Neural progenitor cell (in vitro differentiated cells): ENCODE measurements around the gene ARPC5.

Experiments
- EZH2 ChIP-seq: fragments of 200-600 bp; sonication (generic); IDR thresholded peaks from 2 replicates; pipeline ENCODE4 v1.6.1; 2017; ENCODE audit warnings: antibody characterized with exemption, mild to moderate bottlenecking, moderate library complexity
- TF ChIP-seq, protein P1 (sequence below): fragments of 200-600 bp; sonication (generic); IDR thresholded peaks from 2 replicates; pipeline ENCODE4 v1.5.1; 2017; ENCODE audit warnings: antibody characterized with exemption, mild to moderate bottlenecking

DNA sequence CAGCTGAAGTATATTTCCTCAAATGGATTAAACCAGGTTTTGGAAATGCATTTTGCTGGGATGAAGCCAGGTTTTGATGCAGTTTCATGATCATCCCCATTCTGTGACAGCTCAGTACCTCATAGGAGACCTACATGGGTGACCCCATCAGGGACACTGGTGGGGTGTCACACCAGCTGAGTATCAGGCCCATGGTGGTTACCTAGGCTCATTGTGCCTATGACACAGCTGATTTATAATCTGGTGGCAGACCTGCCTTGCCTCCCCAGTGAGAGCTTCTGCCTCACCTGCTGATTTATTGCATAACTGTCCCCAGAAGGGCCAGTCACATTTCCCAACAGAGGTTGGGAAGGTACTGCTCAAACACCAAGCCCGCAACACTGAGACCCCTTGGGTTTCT lies 49.1 kb downstream of the ARPC5 start:
- TF ChIP-seq EZH2, result no peak
- TF ChIP-seq, protein P1, sequence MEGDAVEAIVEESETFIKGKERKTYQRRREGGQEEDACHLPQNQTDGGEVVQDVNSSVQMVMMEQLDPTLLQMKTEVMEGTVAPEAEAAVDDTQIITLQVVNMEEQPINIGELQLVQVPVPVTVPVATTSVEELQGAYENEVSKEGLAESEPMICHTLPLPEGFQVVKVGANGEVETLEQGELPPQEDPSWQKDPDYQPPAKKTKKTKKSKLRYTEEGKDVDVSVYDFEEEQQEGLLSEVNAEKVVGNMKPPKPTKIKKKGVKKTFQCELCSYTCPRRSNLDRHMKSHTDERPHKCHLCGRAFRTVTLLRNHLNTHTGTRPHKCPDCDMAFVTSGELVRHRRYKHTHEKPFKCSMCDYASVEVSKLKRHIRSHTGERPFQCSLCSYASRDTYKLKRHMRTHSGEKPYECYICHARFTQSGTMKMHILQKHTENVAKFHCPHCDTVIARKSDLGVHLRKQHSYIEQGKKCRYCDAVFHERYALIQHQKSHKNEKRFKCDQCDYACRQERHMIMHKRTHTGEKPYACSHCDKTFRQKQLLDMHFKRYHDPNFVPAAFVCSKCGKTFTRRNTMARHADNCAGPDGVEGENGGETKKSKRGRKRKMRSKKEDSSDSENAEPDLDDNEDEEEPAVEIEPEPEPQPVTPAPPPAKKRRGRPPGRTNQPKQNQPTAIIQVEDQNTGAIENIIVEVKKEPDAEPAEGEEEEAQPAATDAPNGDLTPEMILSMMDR, result no peak
